GM13977 (cell line): Measurements from ENCODE around the gene AFAP1.

Experiments used
- DNase-seq: peaks from one replicate; pipeline ENCODE4 v3.0.0; 2012; ENCODE audit warnings: low spot score
- CTCF ChIP-seq: IDR thresholded peaks from 2 replicates; pipeline ENCODE4 v1.5.1; 2012; ENCODE audit warnings: mild to moderate bottlenecking, control low read depth; ENCODE audit not compliant: insufficient read depth; ENCODE audit errors: extremely low read depth, missing control alignments
- in situ Hi-C: fragments of 300-500 bp; cut with MboI; formaldehyde crosslinking; loops from one replicate; pipeline ENCODE4 v1.12.0; 2022; ENCODE audit warnings: low sequenced_read_pairs, low pct_unique_long_range_greater_than_20kb, mixed read lengths, inconsistent platforms; ENCODE audit not compliant: unreplicated experiment

The AFAP1 gene

GRCh38 chr4:7868436-7868775, 71.3 kb downstream of the AFAP1 start:
- no peak for TF ChIP-seq CTCF
- DNase-seq: no peak
- in situ Hi-C loops: no loop called here

GRCh38 chr4:7867701-7868435, 71.8 kb downstream of the AFAP1 start:
- DNase-seq: no peak
- TF ChIP-seq CTCF: no peak
- in situ Hi-C loops: no loop called here

- DNase-seq: no peak
- no peak for TF ChIP-seq CTCF
- in situ Hi-C loops: no loop called here
Observed at GRCh38 chr4:7867191-7867590, 72.5 kb downstream of the AFAP1 start.

GRCh38 chr4:7865533-7865932, 74.1 kb downstream of the AFAP1 start:
- TF ChIP-seq CTCF: no peak
- in situ Hi-C loops: no loop called here
- DNase-seq: no peak

- no peak for TF ChIP-seq CTCF
- in situ Hi-C loops: no loop called here
- DNase-seq: no peak
Observed at GRCh38 chr4:7864685-7865084, 75.0 kb downstream of the AFAP1 start.

- DNase-seq: peak; percentile 50
- no peak for TF ChIP-seq CTCF
- in situ Hi-C loops: no loop called here
Observed at GRCh38 chr4:7863911-7864681, 75.6 kb downstream of the AFAP1 start.
